ENCODE measurements around the gene GNB1L.

Gene GNB1L

GRCh38 chr22:19753996-19754700 lies 100.5 kb downstream of the GNB1L start:
- 81 to 82% methylated on average over 14 of the region's 14 CpGs for WGBS, 2 experiments
- peaks cover 75% of the 10 kb centered on the region for H3K27me3 ChIP-seq (ENCODE audit: control insufficient read depth, insufficient read depth, low read length, poor library complexity, severe bottlenecking)
- no peaks in the 10 kb centered on the region for H3K9me3 ChIP-seq (ENCODE audit: control insufficient read depth, low read length)
- H3K36me3 ChIP-seq (ENCODE audit: control insufficient read depth, insufficient read depth, low read length) = no peaks in the 10 kb centered on the region
- H3K4me3 ChIP-seq (ENCODE audit: insufficient read depth, low read depth, low read length) = no peak overlapping the region
- no peak overlapping the region for H3K27ac ChIP-seq (ENCODE audit: insufficient read depth, low read depth, low read length, poor library complexity, severe bottlenecking)
- peaks cover 50% of the 10 kb centered on the region for H3K4me1 ChIP-seq (ENCODE audit: control insufficient read depth, insufficient read depth, low read length)

- no peaks in the 10 kb centered on the region for H3K36me3 ChIP-seq (ENCODE audit: control insufficient read depth, insufficient read depth, low read length)
- H3K9me3 ChIP-seq (ENCODE audit: control insufficient read depth, low read length) = no peaks in the 10 kb centered on the region
- H3K4me1 ChIP-seq (ENCODE audit: control insufficient read depth, insufficient read depth, low read length) = peaks cover 50% of the 10 kb centered on the region
- no peak overlapping the region for H3K4me3 ChIP-seq (ENCODE audit: insufficient read depth, low read depth, low read length)
- WGBS, 2 experiments = 84 to 87% methylated on average over 10 of the region's 10 CpGs
- H3K27ac ChIP-seq (ENCODE audit: insufficient read depth, low read depth, low read length, poor library complexity, severe bottlenecking) = no peak overlapping the region
- peaks cover 66% of the 10 kb centered on the region for H3K27me3 ChIP-seq (ENCODE audit: control insufficient read depth, insufficient read depth, low read length, poor library complexity, severe bottlenecking)
Observed at GRCh38 chr22:19753090-19753842, 101.4 kb downstream of the GNB1L start.

GRCh38 chr22:19751497-19752245 lies 103.0 kb downstream of the GNB1L start:
- H3K36me3 ChIP-seq (ENCODE audit: control insufficient read depth, insufficient read depth, low read length) = no peaks in the 10 kb centered on the region
- WGBS, 2 experiments = 90% methylated on average over 14 of the region's 14 CpGs
- H3K4me1 ChIP-seq (ENCODE audit: control insufficient read depth, insufficient read depth, low read length) = peaks cover 43% of the 10 kb centered on the region
- H3K27ac ChIP-seq (ENCODE audit: insufficient read depth, low read depth, low read length, poor library complexity, severe bottlenecking) = no peak overlapping the region
- no peaks in the 10 kb centered on the region for H3K9me3 ChIP-seq (ENCODE audit: control insufficient read depth, low read length)
- no peak overlapping the region for H3K4me3 ChIP-seq (ENCODE audit: insufficient read depth, low read depth, low read length)
- peaks cover 50% of the 10 kb centered on the region for H3K27me3 ChIP-seq (ENCODE audit: control insufficient read depth, insufficient read depth, low read length, poor library complexity, severe bottlenecking)

- Histone ChIP-seq H3K4me3 (ENCODE audit: insufficient read depth, low read depth, low read length) (no peak overlapping the region), H3K36me3 (ENCODE audit: control insufficient read depth, insufficient read depth, low read length) (no peaks in the 10 kb centered on the region), H3K27ac (ENCODE audit: insufficient read depth, low read depth, low read length, poor library complexity, severe bottlenecking) (no peak overlapping the region), H3K27me3 (ENCODE audit: control insufficient read depth, insufficient read depth, low read length, poor library complexity, severe bottlenecking) (peaks cover 42% of the 10 kb centered on the region), H3K9me3 (ENCODE audit: control insufficient read depth, low read length) (no peaks in the 10 kb centered on the region), H3K4me1 (ENCODE audit: control insufficient read depth, insufficient read depth, low read length) (peaks cover 39% of the 10 kb centered on the region)
- 52 to 58% methylated on average over 26 to 27 of the region's 27 CpGs for WGBS, 2 experiments
Observed at GRCh38 chr22:19750507-19751490, 103.9 kb downstream of the GNB1L start.

GRCh38 chr22:19749876-19750275 lies 104.8 kb downstream of the GNB1L start:
- no peak overlapping the region for H3K4me3 ChIP-seq (ENCODE audit: insufficient read depth, low read depth, low read length)
- H3K27me3 ChIP-seq (ENCODE audit: control insufficient read depth, insufficient read depth, low read length, poor library complexity, severe bottlenecking) = peaks cover 32% of the 10 kb centered on the region
- 93% methylated on average over 12 of the region's 12 CpGs for WGBS, 2 experiments
- H3K9me3 ChIP-seq (ENCODE audit: control insufficient read depth, low read length) = no peaks in the 10 kb centered on the region
- no peak overlapping the region for H3K27ac ChIP-seq (ENCODE audit: insufficient read depth, low read depth, low read length, poor library complexity, severe bottlenecking)
- H3K4me1 ChIP-seq (ENCODE audit: control insufficient read depth, insufficient read depth, low read length) = peaks cover 36% of the 10 kb centered on the region
- no peaks in the 10 kb centered on the region for H3K36me3 ChIP-seq (ENCODE audit: control insufficient read depth, insufficient read depth, low read length)

- Histone ChIP-seq H3K27ac (ENCODE audit: insufficient read depth, low read depth, low read length, poor library complexity, severe bottlenecking) (no peak overlapping the region), H3K4me3 (ENCODE audit: insufficient read depth, low read depth, low read length) (no peak overlapping the region), H3K36me3 (ENCODE audit: control insufficient read depth, insufficient read depth, low read length) (no peaks in the 10 kb centered on the region), H3K4me1 (ENCODE audit: control insufficient read depth, insufficient read depth, low read length) (peaks cover 33% of the 10 kb centered on the region), H3K27me3 (ENCODE audit: control insufficient read depth, insufficient read depth, low read length, poor library complexity, severe bottlenecking) (peaks cover 25% of the 10 kb centered on the region), H3K9me3 (ENCODE audit: control insufficient read depth, low read length) (no peaks in the 10 kb centered on the region)
- WGBS, 2 experiments = 80 to 84% methylated on average over 15 of the region's 15 CpGs
Observed at GRCh38 chr22:19748991-19749664, 105.5 kb downstream of the GNB1L start.

GRCh38 chr22:19748139-19748538 lies 106.5 kb downstream of the GNB1L start:
- Histone ChIP-seq H3K9me3 (ENCODE audit: control insufficient read depth, low read length) (no peaks in the 10 kb centered on the region), H3K36me3 (ENCODE audit: control insufficient read depth, insufficient read depth, low read length) (no peaks in the 10 kb centered on the region), H3K4me3 (ENCODE audit: insufficient read depth, low read depth, low read length) (no peak overlapping the region), H3K4me1 (ENCODE audit: control insufficient read depth, insufficient read depth, low read length) (peaks cover 33% of the 10 kb centered on the region), H3K27me3 (ENCODE audit: control insufficient read depth, insufficient read depth, low read length, poor library complexity, severe bottlenecking) (peaks cover 15% of the 10 kb centered on the region), H3K27ac (ENCODE audit: insufficient read depth, low read depth, low read length, poor library complexity, severe bottlenecking) (no peak overlapping the region)
- WGBS, 2 experiments = 77 to 91% methylated on average over 3 to 4 of the region's 4 CpGs

GRCh38 chr22:19747551-19747950 lies 107.1 kb downstream of the GNB1L start:
- Histone ChIP-seq H3K27ac (ENCODE audit: insufficient read depth, low read depth, low read length, poor library complexity, severe bottlenecking) (no peak overlapping the region), H3K4me3 (ENCODE audit: insufficient read depth, low read depth, low read length) (no peak overlapping the region), H3K36me3 (ENCODE audit: control insufficient read depth, insufficient read depth, low read length) (no peaks in the 10 kb centered on the region), H3K9me3 (ENCODE audit: control insufficient read depth, low read length) (no peaks in the 10 kb centered on the region), H3K27me3 (ENCODE audit: control insufficient read depth, insufficient read depth, low read length, poor library complexity, severe bottlenecking) (peaks cover 9% of the 10 kb centered on the region), H3K4me1 (ENCODE audit: control insufficient read depth, insufficient read depth, low read length) (peaks cover 33% of the 10 kb centered on the region)
- WGBS, 2 experiments = 81 to 86% methylated on average over 12 of the region's 12 CpGs

- peaks cover 33% of the 10 kb centered on the region for H3K4me1 ChIP-seq (ENCODE audit: control insufficient read depth, insufficient read depth, low read length)
- no peak overlapping the region for H3K4me3 ChIP-seq (ENCODE audit: insufficient read depth, low read depth, low read length)
- H3K9me3 ChIP-seq (ENCODE audit: control insufficient read depth, low read length) = no peaks in the 10 kb centered on the region
- no peak overlapping the region for H3K27ac ChIP-seq (ENCODE audit: insufficient read depth, low read depth, low read length, poor library complexity, severe bottlenecking)
- WGBS, 2 experiments = 95 to 96% methylated on average over 13 of the region's 13 CpGs
- H3K27me3 ChIP-seq (ENCODE audit: control insufficient read depth, insufficient read depth, low read length, poor library complexity, severe bottlenecking) = peaks cover under 1% of the 10 kb centered on the region
- H3K36me3 ChIP-seq (ENCODE audit: control insufficient read depth, insufficient read depth, low read length) = no peaks in the 10 kb centered on the region
Observed at GRCh38 chr22:19746726-19747125, 107.9 kb downstream of the GNB1L start.

Measured in ectodermal cell (in vitro differentiated cells).